ENCODE measurements around the gene MESP2. TPM values are rescaled to one million over a fixed set of nuclear protein-coding genes. Genes with fewer than 3 reads are reported as not detected.
"Not testable (repeated sequence)": the region's sequence is repeated elsewhere in the genome, so short reads cannot be mapped to it uniquely, and the experiment has no call there.

MESP2 gene
- total RNA-seq, 2 experiments from 2014 or later = not detected

- CTCF ChIA-PET = interaction anchor here (2.6 kb wide), 1 partner anchor 9 kb away, joined by 15 read pairs; no protein-coding TSS in a partner anchor
- POLR2A ChIA-PET = interaction anchor here (0.6 kb wide), 1 partner anchor 169 kb away, joined by 3 read pairs; no protein-coding TSS in a partner anchor
- no peaks in the 10 kb centered on the region for H3K27me3 Mint-ChIP-seq
These were observed 6.1 kb upstream of the MESP2 start for GRCh38 chr15:89770041-89770440.

DNA sequence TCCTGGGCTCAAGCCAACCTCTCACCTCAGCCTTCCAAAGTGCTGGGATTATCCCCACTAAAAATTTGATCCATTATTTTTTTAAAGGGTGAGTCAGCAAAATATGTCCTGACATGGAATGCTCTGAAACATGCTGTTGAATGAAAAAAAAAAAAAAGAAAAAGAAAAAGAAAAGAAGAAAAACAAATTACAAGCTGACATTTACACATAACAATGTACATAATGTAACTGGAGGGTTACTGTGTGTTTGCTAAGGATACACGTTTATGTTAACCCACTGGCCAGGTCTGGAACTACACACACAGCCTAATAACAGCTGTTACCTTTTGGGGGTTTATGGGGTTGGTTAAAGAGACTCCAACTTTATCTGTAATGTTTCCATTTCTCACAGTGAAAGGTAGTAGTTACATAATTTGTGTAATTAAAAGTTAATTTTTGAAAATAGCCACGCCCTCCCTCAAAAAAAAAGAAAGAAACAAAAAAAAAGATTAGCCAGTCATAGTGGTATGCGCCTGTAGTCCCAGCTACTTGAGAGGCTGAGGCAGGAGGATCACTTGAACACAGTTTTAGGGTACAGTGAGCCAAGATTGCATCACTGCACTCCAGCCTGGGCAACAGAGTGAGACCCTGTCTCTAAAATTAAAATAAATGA, 3.1 kb upstream of the MESP2 start:
- no peaks in the 10 kb centered on the region for H3K9me3 Mint-ChIP-seq
- ChIA-PET POLR2A (interaction anchor here (0.6 to 0.7 kb wide), 2 partner anchors 9 to 407 kb away, joined by 3 read pairs; no protein-coding TSS in a partner anchor), CTCF (interaction anchor here (1.2 to 3.3 kb wide), 2 partner anchors 12 to 101 kb away, joined by 11 to 19 read pairs; no protein-coding TSS in a partner anchor)
- peaks cover 15% of the 10 kb centered on the region for H3K27me3 Mint-ChIP-seq
- H3K27ac Mint-ChIP-seq = no peak overlapping the region
- no peaks in the 10 kb centered on the region for H3K36me3 Mint-ChIP-seq
- H3K4me3 Mint-ChIP-seq = no peak overlapping the region
- no peak for DNase-seq
- intact Hi-C loops (cut with micrococcal nuclease) = no loop called here
- no peaks in the 10 kb centered on the region for H3K4me1 Mint-ChIP-seq (ENCODE audit: low read depth)

More at GRCh38 chr15:89770041-89770440, 6.1 kb upstream of the MESP2 start:
- Mint-ChIP-seq H3K4me1 (ENCODE audit: low read depth) (no peaks in the 10 kb centered on the region), H3K9me3 (no peaks in the 10 kb centered on the region), H3K27ac (no peak overlapping the region), H3K4me3 (no peak overlapping the region), H3K36me3 (no peaks in the 10 kb centered on the region)
- intact Hi-C loops (cut with micrococcal nuclease) = no loop called here
- no peak for DNase-seq

GRCh38 chr15:89774492-89774891, 1.6 kb upstream of the MESP2 start:
- H3K9me3 Mint-ChIP-seq = no peaks in the 10 kb centered on the region
- H3K4me1 Mint-ChIP-seq (ENCODE audit: low read depth) = no peaks in the 10 kb centered on the region
- H3K4me3 Mint-ChIP-seq = no peak overlapping the region
- no peak for DNase-seq
- ChIA-PET CTCF (interaction anchor here (1.3 to 3.3 kb wide), 2 partner anchors 14 to 100 kb away, joined by 6 to 19 read pairs; no protein-coding TSS in a partner anchor), POLR2A (no interaction called here)
- intact Hi-C loops (cut with micrococcal nuclease) = no loop called here
- no peak overlapping the region for H3K27ac Mint-ChIP-seq
- H3K36me3 Mint-ChIP-seq = no peaks in the 10 kb centered on the region
- peaks cover 15% of the 10 kb centered on the region for H3K27me3 Mint-ChIP-seq

DNA sequence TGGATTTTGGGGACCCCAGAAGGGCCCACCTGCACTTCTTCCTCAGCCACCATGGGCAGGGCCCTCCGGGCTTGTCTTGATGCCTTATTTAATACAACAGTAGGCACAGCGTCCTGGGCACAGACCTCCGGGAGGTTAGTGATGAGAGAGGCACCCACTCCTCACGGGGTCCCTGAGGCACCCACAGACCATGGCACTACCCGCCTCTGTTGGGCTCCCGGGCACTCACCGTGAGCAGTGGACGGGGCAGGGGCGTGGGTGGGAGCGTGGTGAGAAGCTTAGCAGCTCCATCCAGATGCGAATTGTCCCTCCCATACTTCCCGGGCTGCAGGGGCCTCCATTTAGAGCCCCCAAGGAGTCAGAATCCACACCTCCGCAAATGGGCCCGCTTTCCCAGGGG, 317 bp upstream of the MESP2 start:
- H3K27ac Mint-ChIP-seq = no peak overlapping the region
- peaks cover 15% of the 10 kb centered on the region for H3K27me3 Mint-ChIP-seq
- ChIA-PET POLR2A (no interaction called here), CTCF (interaction anchor here (0.6 to 3.3 kb wide), 2 partner anchors 99 to 100 kb away, joined by 3 to 19 read pairs; no protein-coding TSS in a partner anchor)
- H3K4me3 Mint-ChIP-seq = no peak overlapping the region
- DNase-seq = no peak
- no peaks in the 10 kb centered on the region for H3K36me3 Mint-ChIP-seq
- intact Hi-C loops (cut with micrococcal nuclease) = no loop called here
- no peaks in the 10 kb centered on the region for H3K9me3 Mint-ChIP-seq
- H3K4me1 Mint-ChIP-seq (ENCODE audit: low read depth) = peaks cover 6% of the 10 kb centered on the region

- peaks cover 17% of the 10 kb centered on the region for H3K27me3 Mint-ChIP-seq
- H3K9me3 Mint-ChIP-seq = no peaks in the 10 kb centered on the region
These were observed 1.1 kb downstream of the MESP2 start for GRCh38 chr15:89777073-89777751.

DNA sequence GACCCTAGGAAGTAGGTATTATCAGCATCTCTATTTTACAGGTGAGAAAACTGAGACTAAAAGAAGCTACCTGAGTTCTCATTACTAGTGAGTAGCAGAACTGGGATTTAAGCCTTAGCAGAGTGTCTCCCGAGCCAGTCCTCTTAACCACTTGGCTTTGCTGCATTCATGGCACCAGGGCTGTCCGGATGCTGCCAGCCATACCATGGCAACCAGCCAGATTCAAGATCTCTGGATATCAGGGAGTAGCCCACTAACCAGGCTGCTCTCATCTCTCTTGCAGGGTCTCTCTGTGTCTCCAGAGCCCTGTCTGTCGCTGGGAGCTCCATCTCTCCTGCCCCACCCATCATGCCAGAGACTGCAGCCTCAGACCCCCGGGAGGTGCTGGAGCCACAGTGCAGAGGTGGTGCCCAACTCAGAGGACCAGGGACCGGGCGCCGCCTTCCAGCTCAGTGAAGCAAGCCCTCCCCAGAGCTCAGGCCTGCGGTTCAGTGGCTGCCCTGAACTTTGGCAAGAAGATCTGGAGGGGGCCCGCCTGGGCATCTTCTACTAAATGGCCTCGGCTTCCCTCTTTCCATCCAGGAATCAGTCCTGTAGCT, 1.7 kb downstream of the MESP2 start:
- intact Hi-C loops (cut with micrococcal nuclease) = no loop called here
- no peak for DNase-seq
- no peak overlapping the region for H3K4me3 Mint-ChIP-seq
- H3K27me3 Mint-ChIP-seq = peaks cover 18% of the 10 kb centered on the region
- H3K27ac Mint-ChIP-seq = no peak overlapping the region
- H3K9me3 Mint-ChIP-seq = no peaks in the 10 kb centered on the region
- no peaks in the 10 kb centered on the region for H3K36me3 Mint-ChIP-seq
- CTCF ChIA-PET = interaction anchor here (1.4 to 1.5 kb wide), 2 partner anchors 17 to 97 kb away, joined by 4 read pairs; no protein-coding TSS in a partner anchor
- POLR2A ChIA-PET = no interaction called here
- H3K4me1 Mint-ChIP-seq (ENCODE audit: low read depth) = peaks cover 21% of the 10 kb centered on the region

More at GRCh38 chr15:89777073-89777751, 1.1 kb downstream of the MESP2 start:
- H3K4me3 Mint-ChIP-seq = no peak overlapping the region
- intact Hi-C loops (cut with micrococcal nuclease) = no loop called here
- ChIA-PET POLR2A (no interaction called here), CTCF (interaction anchor here (1.4 to 1.5 kb wide), 2 partner anchors 16 to 98 kb away, joined by 4 read pairs; no protein-coding TSS in a partner anchor)
- H3K36me3 Mint-ChIP-seq = no peaks in the 10 kb centered on the region
- H3K4me1 Mint-ChIP-seq (ENCODE audit: low read depth) = peaks cover 19% of the 10 kb centered on the region
- DNase-seq = no peak
- H3K27ac Mint-ChIP-seq = no peak overlapping the region

DNA sequence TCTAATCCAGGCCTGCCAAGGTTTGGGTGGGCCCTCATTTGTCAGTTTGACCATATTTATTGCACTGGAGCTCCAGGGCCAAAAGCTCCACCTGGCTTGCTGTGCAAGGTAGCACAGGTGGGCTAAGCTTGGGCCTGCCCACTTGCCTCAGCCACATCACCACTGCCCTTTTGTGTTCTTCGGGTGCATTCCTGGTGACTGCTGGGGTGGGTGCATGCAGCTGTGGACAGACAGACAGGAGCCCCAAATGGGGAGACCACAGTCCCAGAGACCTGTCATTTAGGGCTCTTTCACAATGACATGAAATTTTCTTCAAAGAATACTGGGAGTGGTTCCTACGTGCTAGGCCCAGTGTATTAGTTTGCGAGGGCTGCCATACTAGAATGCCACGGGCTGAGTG, 2.7 kb downstream of the MESP2 start:
- intact Hi-C loops (cut with micrococcal nuclease) = no loop called here
- H3K9me3 Mint-ChIP-seq = no peaks in the 10 kb centered on the region

DNA sequence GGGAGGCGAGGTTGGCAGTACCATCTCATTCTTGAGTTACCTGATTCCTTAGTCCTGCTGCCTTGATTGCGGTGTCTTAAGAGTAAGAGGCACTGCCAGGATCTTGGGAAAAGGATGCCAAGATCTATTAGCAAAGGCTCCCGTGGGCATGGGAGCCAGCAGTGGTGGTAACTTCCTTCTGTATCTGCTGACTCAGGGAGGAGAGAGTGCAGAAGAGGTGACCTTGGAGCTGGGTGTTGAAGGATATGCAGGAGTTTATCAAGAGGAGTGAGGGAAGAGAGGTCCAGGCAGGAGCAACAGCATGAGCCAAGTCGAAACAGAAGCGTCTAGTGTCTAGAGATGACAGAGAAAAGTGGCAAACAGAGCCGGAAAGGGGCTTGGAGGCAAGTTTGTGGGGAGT, 4.5 kb downstream of the MESP2 start:
- ChIA-PET POLR2A (interaction anchor here (0.8 kb wide), 1 partner anchor 19 kb away, joined by 4 read pairs; no protein-coding TSS in a partner anchor), CTCF (interaction anchor here (0.8 to 2.0 kb wide), 4 partner anchors 12 to 94 kb away, joined by 3 to 12 read pairs (median 6); no protein-coding TSS in a partner anchor)
- Mint-ChIP-seq H3K4me3 (no peak overlapping the region), H3K27me3 (peaks cover 17% of the 10 kb centered on the region), H3K4me1 (ENCODE audit: low read depth) (peaks cover 21% of the 10 kb centered on the region), H3K9me3 (no peaks in the 10 kb centered on the region), H3K36me3 (no peaks in the 10 kb centered on the region), H3K27ac (no peak overlapping the region)
- intact Hi-C loops (cut with micrococcal nuclease) = no loop called here
- DNase-seq = no peak

More for the DNA sequence above, 2.7 kb downstream of the MESP2 start:
- peaks cover 18% of the 10 kb centered on the region for H3K27me3 Mint-ChIP-seq
- H3K36me3 Mint-ChIP-seq = no peaks in the 10 kb centered on the region
- H3K4me1 Mint-ChIP-seq (ENCODE audit: low read depth) = peaks cover 21% of the 10 kb centered on the region
- DNase-seq = no peak
- POLR2A ChIA-PET = no interaction called here
- no peak overlapping the region for H3K4me3 Mint-ChIP-seq
- no peak overlapping the region for H3K27ac Mint-ChIP-seq
- CTCF ChIA-PET = interaction anchor here (1.5 kb wide), 1 partner anchor 96 kb away, joined by 4 read pairs; no protein-coding TSS in a partner anchor

DNA sequence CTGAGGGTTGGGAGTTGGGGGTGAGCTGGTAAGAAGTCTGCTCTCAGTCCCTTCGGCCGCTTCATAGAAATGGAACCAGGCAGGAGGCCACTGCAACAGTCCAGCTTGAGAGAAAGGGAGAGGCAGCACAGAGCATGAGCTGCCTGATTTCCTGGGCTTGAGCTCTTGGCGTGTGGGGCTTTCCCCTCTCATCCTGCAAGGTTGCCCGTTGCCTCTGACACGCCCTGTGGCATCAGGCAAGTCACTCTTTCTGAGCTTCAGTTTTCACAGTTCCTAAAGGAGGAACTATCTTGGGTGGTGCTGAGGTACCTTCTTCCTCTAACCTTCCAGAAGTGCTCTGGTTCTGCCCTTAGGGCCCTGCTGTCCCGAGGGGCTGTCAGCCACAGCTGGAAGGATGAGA, 4.9 kb downstream of the MESP2 start:
- POLR2A ChIA-PET = interaction anchor here (0.8 kb wide), 1 partner anchor 20 kb away, joined by 4 read pairs; no protein-coding TSS in a partner anchor
- H3K9me3 Mint-ChIP-seq = no peaks in the 10 kb centered on the region
- DNase-seq = peak; percentile 66
- peaks cover 21% of the 10 kb centered on the region for H3K4me1 Mint-ChIP-seq (ENCODE audit: low read depth)
- CTCF ChIA-PET = interaction anchor here (0.8 to 2.0 kb wide), 4 partner anchors 12 to 94 kb away, joined by 3 to 12 read pairs (median 6); no protein-coding TSS in a partner anchor
- no peaks in the 10 kb centered on the region for H3K36me3 Mint-ChIP-seq
- H3K4me3 Mint-ChIP-seq = no peak overlapping the region
- H3K27me3 Mint-ChIP-seq = peaks cover 15% of the 10 kb centered on the region
- peak overlapping the region; percentile 47 for H3K27ac Mint-ChIP-seq
- intact Hi-C loops (cut with micrococcal nuclease) = no loop called here

- H3K9me3 Mint-ChIP-seq = no peaks in the 10 kb centered on the region
- peaks cover 11% of the 10 kb centered on the region for H3K27me3 Mint-ChIP-seq
- no peaks in the 10 kb centered on the region for H3K36me3 Mint-ChIP-seq
- intact Hi-C loops (cut with micrococcal nuclease) = no loop called here
- ChIA-PET CTCF (interaction anchor here (1.7 to 2.0 kb wide), 2 partner anchors 21 to 93 kb away, joined by 9 to 12 read pairs; no protein-coding TSS in a partner anchor), POLR2A (interaction anchor here (0.6 kb wide), 1 partner anchor 9 kb away, joined by 3 read pairs; no protein-coding TSS in a partner anchor)
- H3K27ac Mint-ChIP-seq = no peak overlapping the region
- peaks cover 21% of the 10 kb centered on the region for H3K4me1 Mint-ChIP-seq (ENCODE audit: low read depth)
- DNase-seq = peak; percentile 54
- H3K4me3 Mint-ChIP-seq = no peak overlapping the region
These were observed 5.9 kb downstream of the MESP2 start for GRCh38 chr15:89781891-89782618.

DNA sequence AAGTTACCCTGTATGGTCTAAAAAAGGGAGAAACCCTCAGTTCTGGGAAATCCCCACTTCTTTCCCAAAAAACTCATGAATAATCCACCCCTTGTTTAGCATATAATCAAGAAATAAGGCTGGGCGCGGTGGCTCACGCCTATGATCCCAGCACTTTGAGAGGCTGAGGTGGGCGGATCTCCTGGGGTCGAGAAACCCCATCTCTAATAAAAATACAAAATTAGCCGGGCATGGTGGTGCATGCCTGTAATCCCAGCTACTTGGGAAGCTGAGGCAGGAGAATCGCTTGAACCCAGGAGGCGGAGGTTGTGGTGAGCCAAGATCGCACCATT, 6.5 kb downstream of the MESP2 start:
- H3K9me3 Mint-ChIP-seq; intact Hi-C loops (cut with micrococcal nuclease); DNase-seq; H3K4me3 Mint-ChIP-seq; H3K36me3 Mint-ChIP-seq; H3K27me3 Mint-ChIP-seq; H3K27ac Mint-ChIP-seq: not testable (repeated sequence)
- ChIA-PET POLR2A (interaction anchor here (0.5 kb wide), 1 partner anchor 181 kb away, joined by 4 read pairs; no protein-coding TSS in a partner anchor), CTCF (interaction anchor here (1.4 kb wide), 1 partner anchor 92 kb away, joined by 4 read pairs; no protein-coding TSS in a partner anchor)
- H3K4me1 Mint-ChIP-seq (ENCODE audit: low read depth) = peaks cover 21% of the 10 kb centered on the region

All from activated CD4-positive, alpha-beta memory T cell treated with anti-CD3 and anti-CD28 coated beads for 36 hours (primary cell).